Left forelimb (tissue), 1 donor: ENCODE results near the gene DCTN2.

ENCODE experiments used
- DNase-seq: peaks from one replicate; pipeline ENCODE4 v3.0.0-alpha.2; 2018; ENCODE audit warnings: low spot score

The DCTN2 gene

DNA sequence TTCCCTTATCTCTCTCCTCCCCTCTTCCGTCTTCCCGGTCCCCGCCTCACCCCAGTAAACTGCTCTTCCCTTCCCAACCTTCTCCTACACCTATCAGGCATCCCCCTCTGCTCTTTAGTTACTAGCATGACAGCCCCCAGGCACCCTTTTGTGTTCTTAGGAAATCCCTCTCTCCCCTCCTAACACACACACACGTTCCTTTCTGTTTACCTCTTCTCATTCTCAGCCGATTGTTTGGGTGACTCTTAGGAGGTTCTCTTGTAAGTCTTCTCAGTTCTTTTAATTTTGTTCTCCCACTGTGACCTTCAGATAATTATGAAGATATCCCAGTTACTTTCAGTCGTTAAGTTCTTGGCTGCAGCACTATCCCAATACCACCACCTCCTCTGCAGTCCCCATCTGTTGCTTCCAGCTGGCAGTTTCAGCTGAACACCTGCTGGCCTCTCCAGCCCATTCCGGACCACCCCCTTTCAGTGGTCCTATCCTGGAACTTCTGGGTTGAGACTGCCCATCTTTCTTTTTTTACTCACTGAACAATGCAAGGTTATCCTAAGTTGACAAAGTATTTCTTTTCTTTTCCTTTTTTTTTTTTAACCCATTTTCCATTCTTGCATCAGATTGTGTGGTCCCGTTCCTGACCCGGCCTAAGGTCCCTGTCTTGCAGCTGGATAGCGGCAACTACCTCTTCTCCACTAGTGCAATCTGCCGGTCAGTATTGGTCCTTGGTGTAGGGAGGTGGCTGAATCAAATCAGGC is 58.4 kb downstream of the DCTN2 start:
- DNase-seq = no peak

DNA sequence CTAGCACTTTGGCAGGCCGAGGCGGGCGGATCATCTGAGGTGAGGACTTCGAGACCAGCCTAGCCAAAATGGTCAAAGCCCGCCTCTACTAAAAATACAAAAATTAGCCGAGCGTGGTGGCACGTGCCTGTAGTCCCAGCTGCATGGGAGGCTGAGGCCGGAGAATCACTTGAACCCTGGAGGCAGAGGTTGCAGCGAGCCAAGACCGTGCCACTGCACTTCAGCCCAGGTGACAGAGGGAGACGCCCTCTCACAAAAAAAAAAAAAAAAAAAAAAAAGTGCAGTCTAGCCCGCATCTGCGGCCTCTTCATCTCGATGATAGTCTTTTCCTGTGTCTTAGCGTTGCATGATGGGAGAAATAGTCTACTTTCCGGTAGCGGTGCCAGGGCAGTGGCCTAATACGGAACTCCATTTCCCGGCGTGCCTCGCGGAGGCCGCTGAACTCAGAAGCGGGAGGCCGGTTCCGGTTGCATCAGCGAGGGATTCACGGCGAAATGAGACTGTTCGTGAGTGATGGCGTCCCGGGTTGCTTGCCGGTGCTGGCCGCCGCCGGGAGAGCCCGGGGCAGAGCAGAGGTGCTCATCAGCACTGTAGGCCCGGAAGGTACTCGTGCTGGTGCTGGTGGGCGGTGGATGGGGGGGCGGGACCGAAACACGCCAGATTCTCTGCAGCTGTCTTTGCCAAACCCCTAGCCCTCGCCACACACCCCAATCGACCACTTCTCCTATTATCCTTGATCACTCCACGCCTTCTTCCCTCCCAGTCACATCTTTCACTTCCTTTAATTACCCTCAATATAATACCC is 59.2 kb downstream of the DCTN2 start, which contains the start of gene MARS1:
Gene MARS1, plus strand, starts transcription at position 472 of the 805 bp plus-strand sequence. Its CDS starts 23 bp downstream, at position 495.
- DNase-seq = peak; percentile 92

DNA sequence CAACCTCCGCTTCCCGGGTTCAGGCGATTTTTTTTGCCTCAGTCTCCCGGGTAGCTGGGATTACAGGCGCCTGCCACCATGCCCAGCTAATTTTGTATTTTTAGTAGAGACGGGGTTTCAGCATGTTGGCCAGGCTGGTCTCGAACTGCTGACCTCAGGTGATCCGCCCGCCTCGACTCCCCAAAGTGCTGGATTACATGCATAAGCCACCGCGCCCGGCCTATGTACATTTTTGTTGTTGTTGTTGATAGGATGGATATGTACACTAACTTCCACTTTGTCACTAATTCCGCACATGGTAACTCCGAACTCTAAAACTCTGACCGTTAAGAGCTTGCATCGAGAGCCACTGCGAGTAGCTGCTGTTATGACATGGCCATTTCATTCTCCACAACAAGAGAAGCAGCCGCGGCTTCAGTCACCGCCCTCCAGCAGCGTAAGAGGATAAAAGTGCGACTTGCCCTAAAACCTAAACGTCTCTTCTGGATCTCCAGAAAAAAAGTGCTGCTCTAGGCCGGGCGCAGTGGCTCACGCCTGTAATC is 59.9 kb downstream of the DCTN2 start:
- no peak for DNase-seq

DNA sequence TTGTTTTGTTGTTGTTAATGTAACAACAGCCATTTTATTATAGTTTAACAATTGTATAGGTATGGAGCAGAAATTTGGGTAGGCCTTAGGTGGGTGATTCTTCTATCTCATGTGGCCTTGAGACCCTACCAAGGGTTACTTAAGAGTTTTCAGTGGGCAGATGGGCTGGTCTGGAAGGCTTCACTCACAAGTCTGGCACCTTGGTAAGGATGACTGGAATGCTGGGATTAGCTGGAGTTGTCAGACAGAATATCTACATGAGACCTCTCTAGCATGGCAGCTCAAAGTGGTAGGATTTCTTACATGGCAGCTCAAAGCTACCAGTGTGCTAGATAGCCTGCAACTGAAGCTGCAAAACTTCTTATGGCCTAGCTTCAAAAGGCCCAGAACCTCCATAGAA is 61.3 kb downstream of the DCTN2 start:
- DNase-seq = no peak

- no peak for DNase-seq
Measured at GRCh38 chr12:57483466-57483865, 63.5 kb downstream of the DCTN2 start.

DNA sequence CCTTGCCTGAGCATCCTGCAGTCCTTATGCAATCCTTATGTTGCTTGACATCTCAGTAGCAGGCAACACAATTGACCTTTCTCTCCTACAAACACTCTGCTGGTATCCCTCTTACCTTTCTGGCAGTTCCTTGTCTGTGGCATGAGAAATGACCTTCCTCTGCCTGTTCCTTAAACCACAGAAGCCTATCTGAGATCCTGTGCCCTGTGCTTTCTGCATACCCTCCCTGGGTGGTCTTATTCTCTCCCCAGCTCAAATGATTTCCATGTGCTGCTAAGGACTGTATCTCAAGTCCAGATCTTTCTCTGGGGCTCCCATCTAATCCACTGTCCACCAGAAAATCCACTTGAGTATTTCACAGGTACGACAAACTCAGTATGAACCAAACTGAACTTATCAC is 65.3 kb downstream of the DCTN2 start:
- DNase-seq = no peak
